GM18861 (cell line): ENCODE data around the gene FN1.
"Not testable (repeated sequence)": the region's sequence is repeated elsewhere in the genome, so short reads cannot be mapped to it uniquely, and the experiment has no call there.

Experiments used
- ATAC-seq: cut with Tn5 transposase; IDR thresholded peaks from one replicate; pipeline ENCODE4 v1.9.1; 2021; ENCODE audit not compliant: unreplicated experiment

Gene FN1

GRCh38 chr2:215369181-215369760 lies 66.6 kb downstream of the FN1 start:
- ATAC-seq: no peak

DNA sequence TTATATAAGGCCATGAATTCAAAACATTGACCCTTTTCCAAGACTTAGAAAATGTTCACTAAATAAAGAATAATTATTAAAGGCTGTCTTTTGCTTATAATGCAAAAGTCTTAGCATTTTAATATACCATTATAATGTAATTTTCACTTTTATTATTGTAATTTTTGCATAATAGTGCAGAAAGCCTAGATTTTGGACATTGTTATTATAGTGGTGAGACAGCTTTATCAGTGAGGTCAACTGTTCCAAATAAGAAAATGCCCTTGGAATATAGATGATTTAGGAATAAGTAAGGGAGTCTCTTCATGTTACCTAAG lies 67.4 kb downstream of the FN1 start:
- ATAC-seq: no peak

DNA sequence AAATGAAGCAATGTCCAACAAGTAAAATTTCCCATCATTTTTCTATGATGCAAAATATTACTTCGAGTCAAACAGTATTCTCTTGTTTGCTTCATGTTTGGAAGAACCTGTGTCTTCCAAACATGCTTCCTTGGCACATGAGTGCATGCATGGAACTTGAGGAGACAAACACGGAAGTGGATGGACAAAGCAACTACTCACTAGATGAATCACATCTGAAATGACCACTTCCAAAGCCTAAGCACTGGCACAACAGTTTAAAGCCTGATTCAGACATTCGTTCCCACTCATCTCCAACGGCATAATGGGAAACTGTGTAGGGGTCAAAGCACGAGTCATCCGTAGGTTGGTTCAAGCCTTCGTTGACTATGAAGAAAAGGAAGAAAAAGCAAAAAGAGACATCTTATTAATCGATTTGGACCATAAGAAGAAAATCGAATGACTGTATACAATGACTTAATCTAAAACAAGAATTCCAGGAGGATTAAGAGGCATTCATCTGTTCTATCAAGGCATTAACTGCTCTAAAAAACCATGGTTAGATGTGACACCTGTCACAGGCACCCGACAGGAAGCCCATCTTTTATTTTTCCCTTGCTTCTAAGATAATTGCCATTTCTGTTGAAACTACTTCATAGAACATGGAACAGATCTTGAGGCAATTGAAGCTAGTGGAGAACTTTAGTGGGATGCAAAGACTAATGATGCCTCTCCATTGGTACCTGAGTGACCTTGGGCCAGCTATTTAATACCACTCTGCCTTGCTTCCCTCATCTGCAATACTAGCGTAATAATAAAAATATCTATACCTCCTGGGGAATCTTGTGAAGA lies 68.0 kb downstream of the FN1 start:
- no peak for ATAC-seq

GRCh38 chr2:215366440-215367032 lies 69.3 kb downstream of the FN1 start:
- ATAC-seq: no peak

GRCh38 chr2:215365184-215365658 lies 70.6 kb downstream of the FN1 start:
- no peak for ATAC-seq

GRCh38 chr2:215364157-215365155 lies 71.4 kb downstream of the FN1 start:
- ATAC-seq: no peak

DNA sequence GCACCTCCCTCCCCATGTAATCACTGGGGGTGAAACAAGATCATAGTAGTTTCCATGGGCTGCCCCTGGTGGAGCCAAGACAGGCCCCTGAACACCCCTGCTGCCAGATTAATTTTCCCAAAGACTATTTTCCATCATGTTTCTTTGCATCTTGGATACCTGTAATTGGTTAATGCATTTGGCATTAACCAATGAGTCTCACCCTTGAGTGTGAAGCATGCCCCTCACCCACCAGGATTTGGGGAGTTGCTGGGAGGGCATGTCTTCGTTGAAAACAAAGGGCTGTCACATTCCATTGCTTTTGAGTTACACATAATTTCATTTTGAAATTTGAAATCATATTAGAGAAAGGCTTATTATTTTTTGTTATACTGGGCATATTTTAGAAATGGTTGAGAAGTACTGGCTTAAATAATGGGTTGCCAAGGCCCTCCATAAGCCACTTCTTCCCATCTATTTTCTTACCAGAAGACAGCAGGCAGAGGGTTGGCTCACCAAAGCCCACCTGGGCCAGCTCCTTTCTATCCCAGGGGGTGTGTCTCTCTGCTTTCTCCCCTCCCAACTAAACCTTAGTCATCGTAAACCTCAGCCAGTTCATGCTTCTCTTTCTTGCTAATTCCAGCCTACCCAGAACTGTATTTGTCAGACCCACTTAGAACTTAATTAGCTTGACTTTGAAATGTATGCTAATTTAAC lies 72.3 kb downstream of the FN1 start:
- no peak for ATAC-seq

- no peak for ATAC-seq
These were observed 72.8 kb downstream of the FN1 start for GRCh38 chr2:215363039-215363438.

GRCh38 chr2:215362562-215362904 lies 73.3 kb downstream of the FN1 start:
- no peak for ATAC-seq

GRCh38 chr2:215361876-215362561 lies 73.8 kb downstream of the FN1 start:
- no peak for ATAC-seq

- ATAC-seq: no peak
These were observed 74.5 kb downstream of the FN1 start for GRCh38 chr2:215361211-215361875.

DNA sequence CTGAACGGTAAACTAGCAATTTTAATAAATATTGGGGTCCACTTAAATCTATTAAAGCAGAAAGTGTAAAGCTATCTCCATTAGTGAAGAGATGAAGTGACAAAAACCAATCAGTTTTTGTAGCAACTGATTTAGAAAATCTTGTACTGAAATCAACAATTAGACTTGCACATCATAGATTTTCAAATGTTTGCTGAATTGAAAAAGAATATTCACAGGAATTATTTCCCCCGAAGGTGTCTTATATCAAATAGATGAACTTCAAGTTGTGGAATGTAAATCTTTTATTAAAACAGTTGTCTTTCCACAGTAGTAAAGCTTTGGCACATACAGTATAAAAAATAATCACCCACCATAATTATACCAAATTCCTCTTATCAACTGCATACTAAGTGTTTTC lies 75.3 kb downstream of the FN1 start:
- no peak for ATAC-seq

DNA sequence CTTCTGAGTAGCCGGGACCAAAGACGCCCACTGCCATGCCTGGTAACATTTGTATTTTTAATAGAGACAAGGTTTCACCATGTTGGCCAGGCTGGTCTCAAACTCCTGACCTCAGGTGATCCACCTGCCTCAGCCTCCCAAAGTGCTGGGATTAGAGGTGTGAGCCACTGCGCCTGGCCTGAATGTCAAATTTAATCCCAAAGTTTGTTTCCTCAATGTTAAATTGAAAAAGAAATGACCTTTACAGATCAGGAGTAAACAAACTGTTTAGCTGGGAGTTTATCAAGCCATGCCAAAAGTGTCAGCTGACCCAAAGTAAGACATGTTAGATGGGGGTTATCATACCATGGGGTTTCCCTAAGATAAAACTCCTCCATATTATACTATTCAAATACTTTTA lies 75.8 kb downstream of the FN1 start:
- ATAC-seq: not testable (repeated sequence)

- ATAC-seq: no peak
These were observed 76.3 kb downstream of the FN1 start for GRCh38 chr2:215359576-215359922.

GRCh38 chr2:215358891-215359575 lies 76.8 kb downstream of the FN1 start:
- no peak for ATAC-seq

DNA sequence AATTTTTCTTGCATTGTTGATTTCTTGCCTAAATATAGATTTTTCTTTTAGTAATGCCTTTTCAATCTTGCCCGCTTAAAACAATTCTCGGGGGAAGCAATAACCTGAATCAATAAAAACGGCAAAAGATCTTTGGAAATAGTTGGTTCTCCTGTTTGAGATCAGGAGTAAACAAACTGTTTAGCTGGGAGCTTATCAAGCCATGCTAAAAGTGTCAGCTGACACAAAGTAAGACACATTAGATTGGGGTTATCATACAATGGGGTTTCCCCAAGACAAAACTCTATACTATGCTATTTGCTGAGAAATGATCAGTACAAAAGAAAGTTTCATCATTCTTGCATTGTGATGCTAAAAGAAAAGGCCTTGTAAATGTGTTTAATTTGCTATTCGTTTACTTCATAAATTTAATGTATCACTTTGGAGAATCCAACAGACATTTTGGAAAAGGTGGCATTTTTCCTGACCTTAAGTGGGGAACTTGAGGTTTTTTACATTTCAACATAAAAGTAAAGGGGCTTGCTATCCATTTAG lies 77.5 kb downstream of the FN1 start:
- ATAC-seq: no peak

- no peak for ATAC-seq
These were observed 78.2 kb downstream of the FN1 start for GRCh38 chr2:215357660-215358059.

DNA sequence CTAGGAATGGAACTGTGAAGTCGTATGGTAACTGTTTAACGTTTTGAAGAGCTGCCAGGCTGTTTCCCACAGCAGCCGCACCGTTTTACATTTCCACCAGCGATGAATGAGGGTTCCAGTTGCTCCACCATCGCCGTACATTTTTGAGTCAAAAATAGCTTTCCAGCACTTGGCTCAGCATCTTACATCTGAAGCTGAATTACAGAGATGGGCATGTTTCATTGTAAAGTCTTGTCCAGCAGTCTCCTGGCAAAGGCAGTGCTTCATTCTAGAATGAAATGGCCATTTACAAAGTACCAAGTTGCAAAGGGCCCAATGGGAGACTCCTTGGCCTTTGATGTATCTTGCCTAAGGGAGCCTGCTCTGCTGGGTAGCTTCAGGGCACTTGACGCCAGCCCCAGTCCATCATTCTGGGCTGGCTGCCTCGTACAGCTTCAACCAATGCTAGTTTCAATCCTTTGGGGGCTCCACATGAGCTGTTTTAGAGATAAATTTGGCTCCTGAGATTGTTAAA lies 78.9 kb downstream of the FN1 start:
- no peak for ATAC-seq
